Peyer's patch (tissue), 4 donors: Measurements from ENCODE around the gene GFY.
"Not testable (repeated sequence)": the region's sequence is repeated elsewhere in the genome, so short reads cannot be mapped to it uniquely, and the experiment has no call there.

ENCODE experiments used
- POLR2A ChIP-seq, 2 donors: fragments of 450-650 bp; IDR thresholded peaks; one replicate each; pipeline ENCODE4 v1.5.1; 2017; ENCODE audit warnings: antibody characterized with exemption in 2 of 2, mild to moderate bottlenecking in 2 of 2, moderate library complexity in 2 of 2
- TF ChIP-seq, protein P1 (sequence below), 6 experiments: fragments of 450-650 bp in 4 of 6; fragments of 200-600 bp in 2 of 6; sonication (generic) in 1 of 6; IDR thresholded peaks; one replicate each; pipeline ENCODE4 v1.5.1; 2017 to 2019; ENCODE audit warnings: antibody characterized with exemption in 6 of 6, mild to moderate bottlenecking in 3 of 6, moderate library complexity in 1 of 6

DNA sequence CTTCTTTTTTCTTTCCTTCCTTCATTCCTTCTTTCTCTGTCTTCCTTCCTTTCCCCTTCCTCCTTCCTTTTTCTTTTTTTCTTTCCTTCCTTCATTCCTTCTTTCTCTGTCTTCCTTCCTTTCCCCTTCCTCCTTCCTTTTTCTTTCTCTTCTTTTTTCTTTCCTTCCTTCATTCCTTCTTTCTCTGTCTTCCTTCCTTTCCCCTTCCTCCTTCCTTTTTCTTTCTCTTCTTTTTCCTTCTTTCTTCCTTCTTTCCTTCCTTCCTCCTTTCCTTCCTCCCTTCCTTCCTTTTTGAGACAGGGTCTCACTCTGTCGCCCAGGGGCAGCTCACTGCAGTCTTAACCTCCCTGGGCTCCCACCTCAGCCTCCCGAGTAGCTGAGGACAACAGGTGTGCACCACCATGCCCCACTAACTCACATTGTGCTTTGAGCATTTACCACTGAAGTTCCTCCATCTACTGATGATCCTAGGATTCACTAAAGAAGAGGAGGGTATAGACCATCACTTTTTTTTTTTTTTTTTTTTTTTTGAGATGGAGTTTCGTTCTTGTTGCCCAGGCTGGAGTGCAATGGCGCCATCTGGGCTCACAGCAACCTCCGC lies 19.0 kb downstream of the GFY start:
- TF ChIP-seq POLR2A (IDR thresholded peaks at IDR 0.05), result not testable (repeated sequence)
- TF ChIP-seq, protein P1, sequence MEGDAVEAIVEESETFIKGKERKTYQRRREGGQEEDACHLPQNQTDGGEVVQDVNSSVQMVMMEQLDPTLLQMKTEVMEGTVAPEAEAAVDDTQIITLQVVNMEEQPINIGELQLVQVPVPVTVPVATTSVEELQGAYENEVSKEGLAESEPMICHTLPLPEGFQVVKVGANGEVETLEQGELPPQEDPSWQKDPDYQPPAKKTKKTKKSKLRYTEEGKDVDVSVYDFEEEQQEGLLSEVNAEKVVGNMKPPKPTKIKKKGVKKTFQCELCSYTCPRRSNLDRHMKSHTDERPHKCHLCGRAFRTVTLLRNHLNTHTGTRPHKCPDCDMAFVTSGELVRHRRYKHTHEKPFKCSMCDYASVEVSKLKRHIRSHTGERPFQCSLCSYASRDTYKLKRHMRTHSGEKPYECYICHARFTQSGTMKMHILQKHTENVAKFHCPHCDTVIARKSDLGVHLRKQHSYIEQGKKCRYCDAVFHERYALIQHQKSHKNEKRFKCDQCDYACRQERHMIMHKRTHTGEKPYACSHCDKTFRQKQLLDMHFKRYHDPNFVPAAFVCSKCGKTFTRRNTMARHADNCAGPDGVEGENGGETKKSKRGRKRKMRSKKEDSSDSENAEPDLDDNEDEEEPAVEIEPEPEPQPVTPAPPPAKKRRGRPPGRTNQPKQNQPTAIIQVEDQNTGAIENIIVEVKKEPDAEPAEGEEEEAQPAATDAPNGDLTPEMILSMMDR (IDR thresholded peaks at IDR 0.05), result not testable (repeated sequence)
